Kidney (tissue), 14 donors: Measurements from ENCODE around the gene POMGNT2. TPM values are rescaled to one million over a fixed set of nuclear protein-coding genes. Genes with fewer than 3 reads are reported as not detected.

Experiments
- DNase-seq, 5 donors: peaks; one replicate each; pipeline ENCODE4 v3.0.0-alpha.2; 2013 to 2020
- FAIRE-seq: peaks from 2 replicates; lab custom pipeline; 2012; peaks lifted over from hg19 to GRCh38; lab: Jason Lieb, UNC
- H3K27ac ChIP-seq, 2 donors: one replicate each; pipeline ENCODE4 v1.7.0; 2013; ENCODE audit warnings: low read depth in 2 of 2, low read length in 2 of 2, inconsistent platforms in 1 of 2
- H3K27me3 ChIP-seq: one replicate; pipeline ENCODE4 v1.7.1; 2013; ENCODE audit warnings: low read length, inconsistent platforms; ENCODE audit not compliant: control insufficient read depth, insufficient read depth
- H3K36me3 ChIP-seq, 3 donors: one replicate each; pipeline versions ENCODE4 v1.7.0 to v1.7.1; 2013; ENCODE audit warnings: low read length in 3 of 3, control low read depth in 1 of 3, inconsistent platforms in 1 of 3; ENCODE audit not compliant: insufficient read depth in 3 of 3, control insufficient read depth in 2 of 3
- H3K4me1 ChIP-seq, 3 donors: one replicate each; pipeline versions ENCODE4 v1.7.0 to v1.7.1; 2013; ENCODE audit warnings: low read length in 3 of 3, inconsistent platforms in 1 of 3, low read depth in 1 of 3; ENCODE audit not compliant: control insufficient read depth in 2 of 3, insufficient read depth in 2 of 3
- H3K4me3 ChIP-seq, 3 donors: one replicate each; pipeline versions ENCODE4 v1.7.0 to v1.8.1; 2013; ENCODE audit warnings: low read length in 3 of 3, control low read depth in 1 of 3, inconsistent platforms in 1 of 3
- H3K9ac ChIP-seq, 3 donors: one replicate each; pipeline versions ENCODE4 v1.7.0 to v1.7.1; 2013; ENCODE audit warnings: low read length in 3 of 3, control low read depth in 1 of 3, inconsistent platforms in 1 of 3
- H3K9me3 ChIP-seq, 3 donors: one replicate each; pipeline versions ENCODE4 v1.7.0 to v1.7.1; 2013; ENCODE audit warnings: low read length in 3 of 3, control low read depth in 1 of 3, inconsistent platforms in 1 of 3; ENCODE audit not compliant: control insufficient read depth in 2 of 3, insufficient read depth in 1 of 3
- CTCF ChIP-seq: IDR thresholded peaks from 3 replicates; pipeline ENCODE4 v1.5.1; 2012; ENCODE audit warnings: mild to moderate bottlenecking, moderate library complexity, borderline replicate concordance; ENCODE audit not compliant: insufficient read depth; ENCODE audit errors: extremely low read depth
- intact Hi-C: fragments of 100-400 bp; cut with DNase I; formaldehyde crosslinking; loops from one replicate; pipeline ENCODE4 v1.11.1; 2022
- polyA plus RNA-seq: library from polyadenylated mRNA; stranded (reverse); fragments of 350-450 nt; fragmentation: Illumina TruSeq; extraction: RNeasy Lipid Tissue Mini Kit (QIAGEN cat#74804); gene quantifications from one replicate; pipeline ENCODE4 v1.2.3, GENCODE V29; 2014; ENCODE audit warnings: low read depth, low replicate concordance; ENCODE audit not compliant: insufficient read depth
- total RNA-seq: library from RNA; stranded (reverse); fragmentation: NEBNext Ultra II Directional; extraction: Animal tissue kit (Norgen Biotek cat#: 25700); gene quantifications from one replicate; pipeline ENCODE4 v1.2.1, GENCODE V29; 2021
- donor health status: control.
- donor health status: control.
- donor health status: control.
- donor health status: control.
- donor health status: control.
- donor health status: DM: yes; HTN: yes; CAD: no.
- donor health status: Normal renal cell carcinoma (clear cell type).

POMGNT2 gene
- total and polyA plus RNA-seq, 2 donors from 2014 or later, result 15.4 to 16.0 TPM

DNA sequence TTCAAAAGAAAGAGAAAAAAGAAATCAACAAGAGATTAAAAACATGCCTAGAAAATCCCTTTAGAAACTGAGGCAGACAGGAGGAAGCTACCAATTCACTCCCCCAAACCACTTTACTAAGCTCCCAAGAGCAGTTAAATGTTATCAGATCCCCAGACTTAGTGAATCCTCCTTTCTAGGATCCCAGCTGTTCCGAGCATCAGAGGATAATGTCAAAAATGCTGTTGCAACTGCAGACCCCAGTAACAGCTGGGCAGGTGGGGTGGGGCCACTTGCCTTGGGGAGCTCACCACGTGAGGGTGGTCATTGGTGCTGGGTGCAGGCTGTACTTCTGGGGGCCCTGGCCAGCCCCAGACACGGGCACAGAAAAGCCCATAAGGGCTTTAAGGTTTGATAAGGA, 9.1 kb downstream of the POMGNT2 start:
- intact Hi-C loops, result no loop called here
- H3K4me1 ChIP-seq, result no peaks in the 10 kb centered on the region
- DNase-seq, result no peak
- no peak overlapping the region for H3K27ac ChIP-seq
- H3K9me3 ChIP-seq, result no peaks in the 10 kb centered on the region
- no peak for FAIRE-seq
- no peaks in the 10 kb centered on the region for H3K27me3 ChIP-seq
- H3K4me3 ChIP-seq, result no peak overlapping the region
- H3K9ac ChIP-seq, result no peak overlapping the region
- no peaks in the 10 kb centered on the region for H3K36me3 ChIP-seq
- TF ChIP-seq CTCF, result no peak

DNA sequence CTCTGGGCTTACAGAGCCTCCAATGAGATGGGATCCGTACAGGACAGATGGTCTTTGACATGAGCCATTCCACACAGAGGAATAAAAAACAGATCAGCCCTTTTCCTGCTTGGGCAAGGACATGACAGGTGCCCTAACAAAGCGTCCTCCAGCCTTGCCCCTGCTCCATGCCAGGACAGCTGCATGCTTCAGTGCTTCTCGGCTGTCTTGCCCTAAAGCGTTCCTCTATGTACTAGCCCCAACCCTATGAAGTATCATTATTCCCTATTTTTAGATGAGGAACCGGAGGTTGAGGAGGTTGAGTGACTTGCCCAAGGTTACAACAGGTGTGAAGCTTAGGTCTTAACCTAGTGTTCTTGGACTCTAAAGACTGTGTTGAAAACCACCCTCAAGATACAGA, 10.5 kb downstream of the POMGNT2 start:
- H3K4me1 ChIP-seq, result no peaks in the 10 kb centered on the region
- intact Hi-C loops, result no loop called here
- H3K4me3 ChIP-seq, result no peak overlapping the region
- no peaks in the 10 kb centered on the region for H3K36me3 ChIP-seq
- no peak for TF ChIP-seq CTCF
- no peak overlapping the region for H3K9ac ChIP-seq
- H3K9me3 ChIP-seq, result no peaks in the 10 kb centered on the region
- no peaks in the 10 kb centered on the region for H3K27me3 ChIP-seq
- DNase-seq (no peak), FAIRE-seq (no peak)
- no peak overlapping the region for H3K27ac ChIP-seq

DNA sequence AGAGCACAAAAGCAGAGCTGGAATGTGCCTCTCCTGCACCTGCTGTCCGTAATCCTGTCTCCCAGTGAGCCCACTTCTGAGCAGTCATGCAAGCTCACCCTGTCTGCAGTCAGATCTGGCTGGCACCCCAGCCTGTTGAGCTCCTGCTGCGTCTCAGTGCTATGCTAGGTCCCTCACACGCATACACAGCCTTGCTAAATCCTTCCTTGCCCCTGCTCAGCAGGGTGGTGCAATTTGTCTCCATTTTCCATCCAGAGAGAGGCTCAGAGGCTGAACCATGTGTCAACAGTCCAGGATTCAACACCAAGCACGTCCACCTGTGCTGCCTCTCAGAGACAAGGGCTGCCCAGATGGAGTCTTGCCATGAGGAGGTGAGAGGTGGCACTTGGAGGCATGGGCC, 11.0 kb downstream of the POMGNT2 start:
- Histone ChIP-seq H3K36me3 (no peaks in the 10 kb centered on the region), H3K9ac (no peak overlapping the region), H3K27me3 (no peaks in the 10 kb centered on the region), H3K9me3 (no peaks in the 10 kb centered on the region), H3K4me3 (no peak overlapping the region), H3K4me1 (no peaks in the 10 kb centered on the region), H3K27ac (no peak overlapping the region)
- no peak for DNase-seq
- FAIRE-seq, result no peak
- no peak for TF ChIP-seq CTCF
- intact Hi-C loops, result no loop called here

- FAIRE-seq, result no peak
- no peak for DNase-seq
- Histone ChIP-seq H3K27ac (no peak overlapping the region), H3K27me3 (no peaks in the 10 kb centered on the region), H3K9ac (no peak overlapping the region), H3K36me3 (no peaks in the 10 kb centered on the region), H3K4me1 (no peaks in the 10 kb centered on the region), H3K9me3 (no peaks in the 10 kb centered on the region), H3K4me3 (no peak overlapping the region)
- intact Hi-C loops, result no loop called here
- TF ChIP-seq CTCF, result no peak
These were observed 11.5 kb downstream of the POMGNT2 start for GRCh38 chr3:43094381-43094780.
